SU-DHL-6 (cell line): ENCODE data around the gene SLC25A4.
"Not testable (repeated sequence)": the region's sequence is repeated elsewhere in the genome, so short reads cannot be mapped to it uniquely, and the experiment has no call there.

ENCODE experiments used
- H2AFZ ChIP-seq: fragments of 200-600 bp; sonication (generic); 2 replicates; pipeline ENCODE4 v1.6.1; 2014; ENCODE audit warnings: low read depth, mild to moderate bottlenecking, moderate library complexity, mixed read lengths, antibody characterized with exemption, low read length; ENCODE audit not compliant: severe bottlenecking
- H3F3A ChIP-seq: fragments of 200-600 bp; shearing (Covaris generic); 2 replicates; pipeline ENCODE4 v1.6.0; 2016; ENCODE audit warnings: antibody characterized with exemption, mild to moderate bottlenecking; ENCODE audit not compliant: insufficient read depth
- H3K27ac ChIP-seq: fragments of 200-600 bp; sonication (generic); 2 replicates; pipeline ENCODE4 v1.5.1; 2016; ENCODE audit warnings: low read depth, mild to moderate bottlenecking, low read length, moderate library complexity, mixed read lengths
- H3K27me3 ChIP-seq: fragments of 200-600 bp; sonication (generic), shearing (Covaris generic); 2 replicates; pipeline ENCODE4 v1.6.0; 2014; ENCODE audit warnings: mild to moderate bottlenecking, low read length
- H3K36me3 ChIP-seq: fragments of 200-600 bp; sonication (generic); 2 replicates; pipeline ENCODE4 v1.6.1; 2014; ENCODE audit warnings: mild to moderate bottlenecking, low read length, mixed read lengths
- H3K4me2 ChIP-seq: fragments of 300-600, 200-600 bp; shearing (Covaris generic), sonication (generic); 2 replicates; pipeline ENCODE4 v1.6.0; 2014; ENCODE audit warnings: low read length, low read depth, mild to moderate bottlenecking; ENCODE audit not compliant: poor library complexity, severe bottlenecking
- H3K4me3 ChIP-seq: fragments of 200-600 bp; sonication (generic); 2 replicates; pipeline ENCODE4 v1.5.1; 2014; ENCODE audit warnings: antibody characterized with exemption, low read length, mild to moderate bottlenecking, mixed read lengths; ENCODE audit not compliant: insufficient read depth, poor library complexity, severe bottlenecking
- H3K79me2 ChIP-seq: fragments of 200-600 bp; sonication (generic); 2 replicates; pipeline ENCODE4 v1.6.1; 2014; ENCODE audit warnings: mild to moderate bottlenecking, low read length, moderate library complexity; ENCODE audit not compliant: insufficient read depth
- H3K9ac ChIP-seq: fragments of 200-600 bp; sonication (generic); 2 replicates; pipeline ENCODE4 v1.7.0; 2014; ENCODE audit warnings: mild to moderate bottlenecking, low read length
- H3K9me2 ChIP-seq: fragments of 200-600 bp; sonication (generic); replicated peaks from 2 replicates; pipeline ENCODE4 v1.6.1; 2014; ENCODE audit warnings: low read length; ENCODE audit not compliant: insufficient read depth
- H3K9me3 ChIP-seq: fragments of 200-600 bp; sonication (generic); 2 replicates; pipeline ENCODE4 v1.6.1; 2014; ENCODE audit warnings: low read length, mixed read lengths; ENCODE audit not compliant: insufficient read depth
- H4K20me1 ChIP-seq: fragments of 200-600 bp; sonication (generic); 2 replicates; pipeline ENCODE4 v1.6.1; 2014; ENCODE audit warnings: low read depth, mild to moderate bottlenecking, antibody characterized with exemption, low read length, moderate library complexity, mixed read lengths
- EZH2phosphoT487 ChIP-seq: fragments of 200-600 bp; sonication (generic), shearing (Covaris generic); conservative IDR thresholded peaks from 2 replicates; pipeline ENCODE4 v1.6.1; 2018; ENCODE audit warnings: mild to moderate bottlenecking, antibody characterized with exemption, low read length, moderate library complexity, mixed read lengths
- TF ChIP-seq, protein P1 (sequence below): fragments of 200-600 bp; sonication (generic); IDR thresholded peaks from one replicate; pipeline ENCODE4 v1.5.1; 2017; ENCODE audit warnings: antibody characterized with exemption, mild to moderate bottlenecking, low read length, moderate library complexity; ENCODE audit not compliant: insufficient read depth, poor library complexity, severe bottlenecking

SLC25A4 gene

DNA sequence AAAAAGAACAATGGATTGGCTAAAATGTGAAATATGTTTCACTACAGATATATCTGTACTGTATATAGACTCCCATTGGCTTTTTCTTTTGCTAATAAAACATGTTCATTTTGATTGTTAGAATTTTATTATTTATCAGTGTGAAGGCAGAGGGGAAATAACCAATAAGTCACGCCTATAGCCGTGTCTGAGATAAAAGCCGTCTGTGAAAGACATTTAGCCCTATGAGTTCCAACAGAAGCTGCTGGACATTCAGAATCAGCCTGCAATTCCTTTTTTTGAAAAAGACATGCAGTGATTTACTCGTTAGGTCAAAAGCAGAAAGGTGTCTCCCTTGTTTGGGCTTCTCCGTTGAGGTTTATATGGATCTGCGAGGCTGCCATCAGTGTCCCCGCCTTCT lies 24.2 kb upstream of the SLC25A4 start:
- no peak for TF ChIP-seq EZH2phosphoT487
- TF ChIP-seq, protein P1, sequence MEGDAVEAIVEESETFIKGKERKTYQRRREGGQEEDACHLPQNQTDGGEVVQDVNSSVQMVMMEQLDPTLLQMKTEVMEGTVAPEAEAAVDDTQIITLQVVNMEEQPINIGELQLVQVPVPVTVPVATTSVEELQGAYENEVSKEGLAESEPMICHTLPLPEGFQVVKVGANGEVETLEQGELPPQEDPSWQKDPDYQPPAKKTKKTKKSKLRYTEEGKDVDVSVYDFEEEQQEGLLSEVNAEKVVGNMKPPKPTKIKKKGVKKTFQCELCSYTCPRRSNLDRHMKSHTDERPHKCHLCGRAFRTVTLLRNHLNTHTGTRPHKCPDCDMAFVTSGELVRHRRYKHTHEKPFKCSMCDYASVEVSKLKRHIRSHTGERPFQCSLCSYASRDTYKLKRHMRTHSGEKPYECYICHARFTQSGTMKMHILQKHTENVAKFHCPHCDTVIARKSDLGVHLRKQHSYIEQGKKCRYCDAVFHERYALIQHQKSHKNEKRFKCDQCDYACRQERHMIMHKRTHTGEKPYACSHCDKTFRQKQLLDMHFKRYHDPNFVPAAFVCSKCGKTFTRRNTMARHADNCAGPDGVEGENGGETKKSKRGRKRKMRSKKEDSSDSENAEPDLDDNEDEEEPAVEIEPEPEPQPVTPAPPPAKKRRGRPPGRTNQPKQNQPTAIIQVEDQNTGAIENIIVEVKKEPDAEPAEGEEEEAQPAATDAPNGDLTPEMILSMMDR, result no peak
- Histone ChIP-seq H3K4me3 (no peak overlapping the region), H3K4me2 (no peak overlapping the region), H2AFZ (no peak overlapping the region), H3K27ac (no peak overlapping the region), H4K20me1 (no peaks in the 10 kb centered on the region), H3K9me3 (no peaks in the 10 kb centered on the region), H3K79me2 (no peaks in the 10 kb centered on the region), H3K9me2 (no peaks in the 10 kb centered on the region), H3K27me3 (no peaks in the 10 kb centered on the region), H3K36me3 (no peaks in the 10 kb centered on the region), H3F3A (no peaks in the 10 kb centered on the region), H3K9ac (no peak overlapping the region)

GRCh38 chr4:185119467-185119866 lies 23.6 kb upstream of the SLC25A4 start:
- H3K27me3 ChIP-seq, H3K4me3 ChIP-seq, H3K36me3 ChIP-seq, H2AFZ ChIP-seq, H3K9me3 ChIP-seq, H3F3A ChIP-seq, H3K4me2 ChIP-seq, H4K20me1 ChIP-seq, H3K27ac ChIP-seq, H3K9ac ChIP-seq, H3K9me2 ChIP-seq, H3K79me2 ChIP-seq: not testable (repeated sequence)

DNA sequence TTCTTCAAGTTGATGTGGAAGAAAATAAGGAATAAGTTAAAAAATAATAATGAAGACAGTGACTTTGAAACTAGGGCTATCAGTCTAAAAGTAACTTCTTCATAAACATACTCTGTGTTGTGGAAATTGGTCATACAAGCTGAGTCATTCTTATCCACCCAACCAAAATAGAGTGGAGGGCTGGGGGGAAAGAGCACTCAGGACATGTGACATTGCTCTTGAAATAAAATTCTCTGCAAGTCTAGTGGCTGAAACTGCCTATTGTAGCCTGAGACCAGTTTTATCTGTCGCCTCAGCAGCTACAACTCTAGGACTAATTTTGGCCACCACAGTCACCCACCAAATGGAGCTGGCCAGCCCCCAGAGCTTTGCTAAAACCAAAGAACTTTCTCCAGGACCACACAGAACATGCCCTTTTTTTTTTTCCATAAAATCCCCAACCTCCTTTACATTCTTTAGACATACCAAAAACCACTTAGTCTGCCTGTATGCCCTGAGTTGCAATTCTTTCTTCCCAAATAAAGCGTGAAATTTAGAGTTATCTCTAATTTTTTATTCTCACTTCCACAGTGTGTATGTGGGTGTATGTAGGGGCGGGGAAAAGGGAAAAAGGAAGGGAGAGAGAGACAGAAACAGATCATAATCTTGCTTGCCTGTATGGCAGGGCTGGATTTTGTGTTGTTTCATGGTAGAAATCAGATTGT lies 23.0 kb upstream of the SLC25A4 start:
- Histone ChIP-seq H3K9me3 (no peaks in the 10 kb centered on the region), H3K79me2 (no peaks in the 10 kb centered on the region), H4K20me1 (no peaks in the 10 kb centered on the region), H3K27ac (no peak overlapping the region), H3K27me3 (no peaks in the 10 kb centered on the region), H3K4me2 (no peak overlapping the region), H3F3A (no peaks in the 10 kb centered on the region), H3K9me2 (no peaks in the 10 kb centered on the region), H3K36me3 (no peaks in the 10 kb centered on the region), H3K9ac (no peak overlapping the region), H3K4me3 (no peak overlapping the region), H2AFZ (no peak overlapping the region)
- no peak for TF ChIP-seq EZH2phosphoT487
- TF ChIP-seq, protein P1, result no peak

GRCh38 chr4:185120631-185120946 lies 22.5 kb upstream of the SLC25A4 start:
- Histone ChIP-seq H3K4me2 (no peak overlapping the region), H3K27ac (no peak overlapping the region)

More at GRCh38 chr4:185120631-185120946, 22.5 kb upstream of the SLC25A4 start:
- Histone ChIP-seq H3K9me3 (no peaks in the 10 kb centered on the region), H3K9ac (no peak overlapping the region), H3K4me3 (no peak overlapping the region), H4K20me1 (no peaks in the 10 kb centered on the region), H3K27me3 (no peaks in the 10 kb centered on the region), H3F3A (no peaks in the 10 kb centered on the region), H3K36me3 (no peaks in the 10 kb centered on the region), H3K79me2 (no peaks in the 10 kb centered on the region), H3K9me2 (no peaks in the 10 kb centered on the region), H2AFZ (no peak overlapping the region)
- TF ChIP-seq, protein P1, result no peak
- TF ChIP-seq EZH2phosphoT487, result no peak
